BE2C (cell line): ENCODE measurements around the gene CBLN1.

Source experiments
- DNase-seq: peaks from one replicate; pipeline ENCODE4 v3.0.0-alpha.2; 2020
- H3K27me3 ChIP-seq: fragments of 250-450 bp; sonication (Bioruptor Pico); 2 replicates; pipeline ENCODE4 v1.5.1; 2020; ENCODE audit warnings: mild to moderate bottlenecking
- H3K36me3 ChIP-seq: fragments of 250-450 bp; sonication (Bioruptor Pico); 2 replicates; pipeline ENCODE4 v1.5.1; 2020; ENCODE audit warnings: mild to moderate bottlenecking
- H3K4me1 ChIP-seq: fragments of 250-450 bp; sonication (Bioruptor Pico); 2 replicates; pipeline ENCODE4 v1.5.1; 2020
- H3K4me3 ChIP-seq: 2 replicates; pipeline ENCODE4 v1.5.1; 2011; ENCODE audit warnings: low read depth, low read length
- H3K9me3 ChIP-seq: fragments of 250-450 bp; sonication (Bioruptor Pico); 2 replicates; pipeline ENCODE4 v1.5.1; 2020
- CTCF ChIP-seq: IDR thresholded peaks from 2 replicates; pipeline ENCODE4 v1.5.1; 2012; ENCODE audit warnings: mild to moderate bottlenecking, low read depth, low read length

Gene CBLN1

GRCh38 chr16:49312389-49312985, 30.8 kb upstream of the CBLN1 start:
- TF ChIP-seq CTCF = no peak
- Histone ChIP-seq H3K9me3 (no peaks in the 10 kb centered on the region), H3K36me3 (no peaks in the 10 kb centered on the region), H3K27me3 (peaks cover 8% of the 10 kb centered on the region), H3K4me1 (no peaks in the 10 kb centered on the region), H3K4me3 (no peak overlapping the region)
- no peak for DNase-seq

- Histone ChIP-seq H3K4me1 (no peaks in the 10 kb centered on the region), H3K36me3 (no peaks in the 10 kb centered on the region), H3K27me3 (peaks cover 8% of the 10 kb centered on the region), H3K4me3 (no peak overlapping the region), H3K9me3 (no peaks in the 10 kb centered on the region)
- DNase-seq = no peak
- TF ChIP-seq CTCF = no peak
These were observed 30.2 kb upstream of the CBLN1 start for GRCh38 chr16:49311823-49312222.

GRCh38 chr16:49307176-49307575, 25.5 kb upstream of the CBLN1 start:
- no peak overlapping the region for H3K4me3 ChIP-seq
- H3K9me3 ChIP-seq = no peaks in the 10 kb centered on the region
- H3K27me3 ChIP-seq = no peaks in the 10 kb centered on the region
- no peaks in the 10 kb centered on the region for H3K36me3 ChIP-seq
- no peaks in the 10 kb centered on the region for H3K4me1 ChIP-seq
- TF ChIP-seq CTCF = no peak
- no peak for DNase-seq

- Histone ChIP-seq H3K4me3 (no peak overlapping the region), H3K9me3 (no peaks in the 10 kb centered on the region), H3K4me1 (no peaks in the 10 kb centered on the region), H3K36me3 (no peaks in the 10 kb centered on the region), H3K27me3 (no peaks in the 10 kb centered on the region)
- TF ChIP-seq CTCF = no peak
- no peak for DNase-seq
These were observed 23.8 kb upstream of the CBLN1 start for GRCh38 chr16:49305406-49305805.

- no peaks in the 10 kb centered on the region for H3K36me3 ChIP-seq
- H3K4me3 ChIP-seq = no peak overlapping the region
- no peak for DNase-seq
- no peak for TF ChIP-seq CTCF
- no peaks in the 10 kb centered on the region for H3K4me1 ChIP-seq
- H3K27me3 ChIP-seq = no peaks in the 10 kb centered on the region
- no peaks in the 10 kb centered on the region for H3K9me3 ChIP-seq
These were observed 10.8 kb upstream of the CBLN1 start for GRCh38 chr16:49292413-49292812.

GRCh38 chr16:49287572-49287971, 5.9 kb upstream of the CBLN1 start:
- no peak for DNase-seq
- H3K27me3 ChIP-seq = no peaks in the 10 kb centered on the region
- no peaks in the 10 kb centered on the region; the same call in 1 of the 2 replicates for H3K4me1 ChIP-seq
- H3K36me3 ChIP-seq = no peaks in the 10 kb centered on the region
- H3K9me3 ChIP-seq = no peaks in the 10 kb centered on the region
- no peak overlapping the region for H3K4me3 ChIP-seq
- no peak for TF ChIP-seq CTCF
